ENCODE results near the gene ABCA9. TPM values are rescaled to one million over a fixed set of nuclear protein-coding genes. Genes with fewer than 3 reads are reported as not detected.

Gene ABCA9
- polyA plus RNA-seq, 3 donors: 0.02 to 0.49 TPM; not detected in 1

- Mint-ChIP-seq H3K4me1 (peaks cover 56% of the 10 kb centered on the region), H3K9me3 (peaks cover 0 to 9% (median 3%) of the 10 kb centered on the region in 7 donors), H3K36me3 (peaks cover 0 to 3% of the 10 kb centered on the region in 2 donors), H3K27ac (peak overlapping the region; percentile 66 to 85 (median 84)), H3K4me3 (peak overlapping the region in 1 of 2 donors; percentile 22), H3K27me3 (ENCODE audit: low read depth in 3 of 3) (no peaks in the 10 kb centered on the region)
- Histone ChIP-seq H3K27ac (ENCODE audit: low read depth in 1 of 2, low read length in 2 of 2) (peak overlapping the region in 1 of 2 donors; percentile 75), H3K9ac (ENCODE audit: insufficient read depth, low read length, poor library complexity, severe bottlenecking) (no peak overlapping the region), H3K4me2 (replicated peaks; ENCODE audit: extremely low read depth, low read length, poor library complexity, severe bottlenecking) (peak overlapping the region; percentile 29), H3K79me2 (ENCODE audit: insufficient read depth, low read length) (no peaks in the 10 kb centered on the region), H3K4me1 (ENCODE audit: control insufficient read depth in 1 of 2, insufficient read depth in 2 of 2, low read length in 2 of 2) (peaks cover 54% of the 10 kb centered on the region in 2 donors), H3K36me3 (replicated peaks in 1 of 2; ENCODE audit: control insufficient read depth in 1 of 2, insufficient read depth in 2 of 2, low read length in 2 of 2) (no peaks in the 10 kb centered on the region), H4K20me1 (ENCODE audit: insufficient read depth, low read length) (no peaks in the 10 kb centered on the region), H2AFZ (ENCODE audit: insufficient read depth, low read depth, low read length, poor library complexity, severe bottlenecking) (no peak overlapping the region), H3K9me3 (replicated peaks in 1 of 2; ENCODE audit: control insufficient read depth in 1 of 2, insufficient read depth in 1 of 2, low read length in 2 of 2) (no peaks in the 10 kb centered on the region), H3K27me3 (ENCODE audit: control insufficient read depth in 2 of 2, insufficient read depth in 2 of 2, low read length in 2 of 2) (no peaks in the 10 kb centered on the region), H3K4me3 (replicated peaks in 1 of 3; ENCODE audit: low read depth in 2 of 3, low read length in 3 of 3) (peak overlapping the region in 1 of 3 experiments; percentile 32)
- no CpG with 5 or more reads among the region's 1 CpG for WGBS (ENCODE audit: insufficient coverage)
- TF ChIP-seq, protein P1, sequence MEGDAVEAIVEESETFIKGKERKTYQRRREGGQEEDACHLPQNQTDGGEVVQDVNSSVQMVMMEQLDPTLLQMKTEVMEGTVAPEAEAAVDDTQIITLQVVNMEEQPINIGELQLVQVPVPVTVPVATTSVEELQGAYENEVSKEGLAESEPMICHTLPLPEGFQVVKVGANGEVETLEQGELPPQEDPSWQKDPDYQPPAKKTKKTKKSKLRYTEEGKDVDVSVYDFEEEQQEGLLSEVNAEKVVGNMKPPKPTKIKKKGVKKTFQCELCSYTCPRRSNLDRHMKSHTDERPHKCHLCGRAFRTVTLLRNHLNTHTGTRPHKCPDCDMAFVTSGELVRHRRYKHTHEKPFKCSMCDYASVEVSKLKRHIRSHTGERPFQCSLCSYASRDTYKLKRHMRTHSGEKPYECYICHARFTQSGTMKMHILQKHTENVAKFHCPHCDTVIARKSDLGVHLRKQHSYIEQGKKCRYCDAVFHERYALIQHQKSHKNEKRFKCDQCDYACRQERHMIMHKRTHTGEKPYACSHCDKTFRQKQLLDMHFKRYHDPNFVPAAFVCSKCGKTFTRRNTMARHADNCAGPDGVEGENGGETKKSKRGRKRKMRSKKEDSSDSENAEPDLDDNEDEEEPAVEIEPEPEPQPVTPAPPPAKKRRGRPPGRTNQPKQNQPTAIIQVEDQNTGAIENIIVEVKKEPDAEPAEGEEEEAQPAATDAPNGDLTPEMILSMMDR (IDR thresholded peaks at IDR 0.05): no peak
- intact Hi-C loops (cut with micrococcal nuclease): no loop called here
- DNase-seq: peak in 2 of 3 donors; percentile 54 to 70
Observed at GRCh38 chr17:69064476-69064875, 3.7 kb upstream of the ABCA9 start.

- Histone ChIP-seq H3K9ac (ENCODE audit: insufficient read depth, low read length, poor library complexity, severe bottlenecking) (no peak overlapping the region), H3K9me3 (replicated peaks in 1 of 2; ENCODE audit: control insufficient read depth in 1 of 2, insufficient read depth in 1 of 2, low read length in 2 of 2) (no peaks in the 10 kb centered on the region), H3K4me2 (replicated peaks; ENCODE audit: extremely low read depth, low read length, poor library complexity, severe bottlenecking) (peak overlapping the region; percentile 29), H2AFZ (ENCODE audit: insufficient read depth, low read depth, low read length, poor library complexity, severe bottlenecking) (no peak overlapping the region), H3K4me3 (replicated peaks in 1 of 3; ENCODE audit: low read depth in 2 of 3, low read length in 3 of 3) (peak overlapping the region in 1 of 3 experiments; percentile 32), H3K27me3 (ENCODE audit: control insufficient read depth in 2 of 2, insufficient read depth in 2 of 2, low read length in 2 of 2) (no peaks in the 10 kb centered on the region), H3K4me1 (ENCODE audit: control insufficient read depth in 1 of 2, insufficient read depth in 2 of 2, low read length in 2 of 2) (peaks cover 54% of the 10 kb centered on the region in 2 donors), H3K36me3 (replicated peaks in 1 of 2; ENCODE audit: control insufficient read depth in 1 of 2, insufficient read depth in 2 of 2, low read length in 2 of 2) (no peaks in the 10 kb centered on the region), H3K27ac (ENCODE audit: low read depth in 1 of 2, low read length in 2 of 2) (peak overlapping the region in 1 of 2 donors; percentile 75), H4K20me1 (ENCODE audit: insufficient read depth, low read length) (no peaks in the 10 kb centered on the region), H3K79me2 (ENCODE audit: insufficient read depth, low read length) (no peaks in the 10 kb centered on the region)
- Mint-ChIP-seq H3K4me3 (peak overlapping the region in 1 of 2 donors; percentile 22), H3K4me1 (peaks cover 54% of the 10 kb centered on the region), H3K27me3 (ENCODE audit: low read depth in 3 of 3) (no peaks in the 10 kb centered on the region), H3K27ac (peak overlapping the region; percentile 66 to 89 (median 84)), H3K9me3 (peaks cover 0 to 6% (median 3%) of the 10 kb centered on the region in 7 donors), H3K36me3 (peaks cover 0 to 3% of the 10 kb centered on the region in 2 donors)
- TF ChIP-seq, protein P1 (IDR thresholded peaks at IDR 0.05): no peak
- peak in 2 of 3 donors; percentile 58 to 73 for DNase-seq
- intact Hi-C loops (cut with micrococcal nuclease): no loop called here
- no CpG with 5 or more reads among the region's 2 CpGs for WGBS (ENCODE audit: insufficient coverage)
Observed at GRCh38 chr17:69064001-69064400, 3.3 kb upstream of the ABCA9 start.

Measured in CD14-positive monocyte (primary cell).